ENCODE data around the gene MRPL2.

MRPL2 gene

GRCh38 chr6:43033496-43034189 is 25.6 kb downstream of the MRPL2 start:
- Mint-ChIP-seq H3K4me3 (no peak overlapping the region), H3K4me1 (no peaks in the 10 kb centered on the region), H3K27ac (peak overlapping the region; percentile 2), H3K27me3 (no peaks in the 10 kb centered on the region), H3K36me3 (peaks cover 33% of the 10 kb centered on the region), H3K9me3 (no peaks in the 10 kb centered on the region)
- DNase-seq, result no peak
- CTCF ChIA-PET, result interaction anchor here (0.8 kb wide), 1 partner anchor 22 kb away, joined by 3 read pairs; no protein-coding TSS in a partner anchor

GRCh38 chr6:43032326-43032725 is 26.9 kb downstream of the MRPL2 start:
- Mint-ChIP-seq H3K4me3 (no peak overlapping the region), H3K36me3 (peaks cover 32% of the 10 kb centered on the region), H3K27me3 (no peaks in the 10 kb centered on the region), H3K9me3 (no peaks in the 10 kb centered on the region), H3K27ac (no peak overlapping the region), H3K4me1 (no peaks in the 10 kb centered on the region)
- DNase-seq, result no peak
- CTCF ChIA-PET, result no interaction called here

- Mint-ChIP-seq H3K36me3 (peaks cover 52% of the 10 kb centered on the region), H3K27me3 (no peaks in the 10 kb centered on the region), H3K27ac (no peak overlapping the region), H3K4me3 (no peak overlapping the region), H3K9me3 (no peaks in the 10 kb centered on the region), H3K4me1 (peaks cover 4% of the 10 kb centered on the region)
- DNase-seq, result no peak
- CTCF ChIA-PET, result no interaction called here
Observed at GRCh38 chr6:43029120-43029519, 30.1 kb downstream of the MRPL2 start.

DNA sequence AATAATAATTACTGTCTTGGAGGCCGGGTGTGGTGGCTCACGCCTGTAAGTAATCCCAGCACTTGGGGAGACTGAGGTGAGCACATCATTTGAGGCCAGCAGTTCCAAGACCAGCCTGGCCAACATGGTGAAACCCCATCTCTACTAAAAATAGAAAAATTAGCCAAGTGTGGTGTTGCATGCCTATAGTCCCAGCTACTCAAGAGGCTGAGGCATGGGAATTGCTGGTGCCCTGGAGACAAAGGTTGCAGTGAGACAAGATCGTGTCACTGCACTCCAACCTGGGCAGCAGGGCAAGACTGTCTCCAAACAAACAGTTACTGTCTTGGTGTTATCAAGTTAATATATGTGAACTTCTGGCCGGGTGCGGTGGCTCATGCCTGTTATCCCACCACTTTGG is 32.9 kb downstream of the MRPL2 start:
- Mint-ChIP-seq H3K27ac (no peak overlapping the region), H3K4me1 (peaks cover 16% of the 10 kb centered on the region), H3K36me3 (peaks cover 43% of the 10 kb centered on the region), H3K9me3 (no peaks in the 10 kb centered on the region), H3K27me3 (no peaks in the 10 kb centered on the region), H3K4me3 (no peak overlapping the region)
- CTCF ChIA-PET, result no interaction called here
- no peak for DNase-seq

GRCh38 chr6:43024436-43024835 is 34.8 kb downstream of the MRPL2 start:
- CTCF ChIA-PET, result interaction anchor here (2.0 kb wide), 1 partner anchor 119 kb away, joined by 11 read pairs; no protein-coding TSS in a partner anchor
- H3K27ac Mint-ChIP-seq, result no peak overlapping the region

DNA sequence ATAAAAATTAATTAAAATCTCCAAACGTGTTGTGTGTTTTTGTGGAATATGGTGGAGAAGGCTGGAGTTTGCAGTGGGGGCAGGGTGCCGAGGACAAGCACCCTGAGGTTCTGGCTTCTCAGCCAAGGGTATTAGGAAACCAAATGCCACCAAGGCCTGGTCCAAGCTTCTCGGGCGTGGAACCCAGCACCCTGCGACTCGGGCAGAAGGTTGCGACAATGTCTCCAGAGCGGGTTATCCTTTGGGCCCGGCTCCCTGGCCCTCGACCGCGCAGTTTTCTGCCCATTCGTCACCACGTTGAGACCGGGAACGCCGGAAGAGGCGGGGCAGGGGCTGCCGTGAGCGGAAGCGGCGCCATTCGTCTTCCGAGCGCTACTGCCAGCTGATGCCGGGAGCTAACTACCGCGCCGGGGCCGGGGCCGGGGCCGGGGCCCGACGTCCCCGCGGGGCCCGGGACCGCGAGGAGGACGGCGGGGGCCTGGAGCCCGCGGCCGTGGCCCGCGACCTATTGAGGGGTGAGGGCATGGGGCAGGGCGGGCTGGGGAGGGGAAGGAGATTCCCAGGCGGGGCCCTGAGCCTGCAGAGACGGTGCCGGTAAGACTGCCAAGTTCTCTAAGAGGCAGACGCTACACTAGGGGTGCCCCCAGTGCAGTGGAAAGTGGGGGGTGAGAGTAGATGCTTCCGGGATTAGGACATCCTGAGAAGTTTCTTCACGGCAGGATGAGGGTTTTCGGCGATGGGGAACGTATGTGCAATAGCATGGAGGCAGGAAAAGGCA is 37.8 kb downstream of the MRPL2 start, which contains the start of gene RRP36:
TSS of gene RRP36 (plus strand) at position 354 of the 778 bp plus-strand sequence. CDS start at position 386, 32 bp downstream.
- Mint-ChIP-seq H3K4me1 (peaks cover 36% of the 10 kb centered on the region), H3K36me3 (peaks cover 46% of the 10 kb centered on the region), H3K27me3 (no peaks in the 10 kb centered on the region), H3K27ac (peak within 1 kb of the TSS; percentile 93), H3K4me3 (peak within 1 kb of the TSS; percentile 98), H3K9me3 (no peaks in the 10 kb centered on the region)
- peak; percentile 75 for DNase-seq
- CTCF ChIA-PET, result interaction anchor here (3.1 kb wide), 1 partner anchor 121 kb away, joined by 12 read pairs; no protein-coding TSS in a partner anchor

More at GRCh38 chr6:43024436-43024835, 34.8 kb downstream of the MRPL2 start:
- peak overlapping the region; percentile 14 for H3K4me3 Mint-ChIP-seq
- H3K27me3 Mint-ChIP-seq, result no peaks in the 10 kb centered on the region
- H3K9me3 Mint-ChIP-seq, result no peaks in the 10 kb centered on the region
- H3K36me3 Mint-ChIP-seq, result peaks cover 46% of the 10 kb centered on the region
- DNase-seq, result no peak
- peaks cover 21% of the 10 kb centered on the region for H3K4me1 Mint-ChIP-seq

DNA sequence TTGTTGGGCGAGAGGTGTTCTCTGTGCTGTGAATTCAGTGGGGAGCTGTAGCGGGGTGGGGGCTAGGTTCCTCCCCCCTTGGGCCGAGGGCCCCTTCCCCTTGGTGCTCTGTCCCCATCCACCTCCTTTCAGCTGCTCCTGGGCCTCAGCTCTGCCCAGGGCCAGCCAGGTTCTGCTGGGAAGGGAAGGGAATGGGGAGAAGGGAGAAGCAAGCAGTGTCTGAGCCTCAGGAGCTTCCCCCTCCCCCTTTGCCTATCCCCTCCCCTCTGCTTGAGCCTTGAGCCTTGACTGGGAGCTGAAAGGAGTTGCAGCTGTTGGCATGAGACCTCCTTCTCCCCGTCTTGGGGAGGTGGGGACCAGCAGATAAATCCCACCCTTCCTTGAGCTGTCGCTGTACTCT is 38.4 kb downstream of the MRPL2 start:
- H3K4me1 Mint-ChIP-seq, result peaks cover 41% of the 10 kb centered on the region
- H3K36me3 Mint-ChIP-seq, result peaks cover 44% of the 10 kb centered on the region
- CTCF ChIA-PET, result interaction anchor here (0.5 to 3.1 kb wide), 2 partner anchors 16 to 122 kb away, joined by 3 to 12 read pairs; no protein-coding TSS in a partner anchor
- no peak overlapping the region for H3K27ac Mint-ChIP-seq
- H3K4me3 Mint-ChIP-seq, result peak overlapping the region; percentile 98
- no peak for DNase-seq
- H3K27me3 Mint-ChIP-seq, result no peaks in the 10 kb centered on the region
- no peaks in the 10 kb centered on the region for H3K9me3 Mint-ChIP-seq

DNA sequence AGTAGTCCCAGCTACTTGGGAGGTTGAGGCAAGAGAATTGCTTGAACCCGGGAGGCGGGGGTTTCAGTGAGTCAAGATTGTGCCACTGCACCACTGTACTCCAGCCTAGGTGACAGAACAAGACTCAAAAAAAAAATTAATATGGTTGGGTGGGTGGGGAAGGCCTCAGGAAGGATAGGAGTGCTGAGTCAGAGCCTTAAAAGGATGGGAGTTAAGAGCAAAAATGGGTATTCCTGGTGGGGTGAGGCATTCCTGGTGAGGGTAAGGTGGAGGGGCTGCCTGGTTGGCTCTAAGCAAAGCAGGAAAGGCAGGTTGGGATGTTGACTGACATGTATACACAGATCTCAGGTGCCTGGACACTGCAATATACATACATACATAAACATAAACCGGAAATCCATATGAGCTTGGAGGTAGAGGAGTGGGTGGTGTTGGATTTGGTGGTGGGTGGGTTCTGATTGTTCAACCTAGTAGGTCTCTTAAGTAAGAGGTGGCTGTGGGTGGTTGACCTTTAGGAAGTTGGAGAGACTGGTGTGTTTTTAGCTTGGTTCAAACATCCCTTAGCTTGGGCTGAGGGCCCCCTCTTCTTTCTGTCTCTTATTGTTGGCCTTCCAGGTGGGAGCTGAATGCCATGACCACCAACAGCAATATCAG is 39.1 kb downstream of the MRPL2 start:
- Mint-ChIP-seq H3K9me3 (no peaks in the 10 kb centered on the region), H3K4me3 (peak overlapping the region; percentile 33), H3K27me3 (no peaks in the 10 kb centered on the region), H3K4me1 (peaks cover 44% of the 10 kb centered on the region), H3K36me3 (peaks cover 41% of the 10 kb centered on the region), H3K27ac (no peak overlapping the region)
- DNase-seq, result no peak
- CTCF ChIA-PET, result interaction anchor here (0.5 to 3.1 kb wide), 2 partner anchors 15 to 123 kb away, joined by 3 to 12 read pairs; no protein-coding TSS in a partner anchor

DNA sequence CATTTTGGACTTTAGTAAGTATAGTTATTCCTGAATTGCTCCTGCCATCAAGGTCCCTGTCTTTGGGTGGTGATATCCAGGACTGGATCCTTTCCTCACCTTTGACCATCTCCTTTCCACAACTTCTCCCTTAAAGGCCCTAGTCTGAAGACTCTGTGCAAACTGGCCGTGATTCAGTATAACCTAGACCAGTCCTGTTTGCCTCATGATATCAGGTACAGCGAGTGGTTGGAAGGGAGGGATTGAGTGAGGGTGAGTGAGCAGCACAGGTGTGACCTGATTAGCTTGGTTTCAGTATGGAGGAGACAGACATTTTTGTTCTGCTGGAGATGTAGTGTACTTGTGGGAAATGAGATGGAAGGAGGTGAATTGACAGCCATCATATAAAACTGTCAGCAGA is 40.1 kb downstream of the MRPL2 start:
- CTCF ChIA-PET, result interaction anchor here (3.1 kb wide), 1 partner anchor 124 kb away, joined by 12 read pairs; no protein-coding TSS in a partner anchor

DNA sequence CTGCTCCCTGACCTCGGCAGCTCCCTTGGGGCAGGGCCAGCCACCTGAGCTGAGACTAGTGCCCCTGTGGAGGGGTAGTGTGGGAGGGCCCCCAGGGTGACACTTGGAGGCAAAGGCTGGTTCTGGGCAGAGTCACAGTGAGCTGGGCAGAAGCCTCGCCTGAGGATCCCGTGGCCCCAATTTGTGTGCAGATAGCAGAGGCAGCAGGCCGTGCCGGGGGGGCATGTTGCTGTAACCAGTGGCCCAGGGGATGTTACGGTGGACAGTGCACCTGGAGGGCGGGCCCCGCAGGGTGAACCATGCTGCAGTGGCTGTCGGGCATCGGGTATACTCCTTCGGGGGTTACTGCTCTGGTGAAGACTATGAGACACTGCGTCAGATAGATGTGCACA is 42.3 kb downstream of the MRPL2 start:
- H3K36me3 Mint-ChIP-seq, result peaks cover 39% of the 10 kb centered on the region
- H3K4me3 Mint-ChIP-seq, result no peak overlapping the region
- CTCF ChIA-PET, result interaction anchor here (0.6 to 1.6 kb wide), 3 partner anchors 127 to 592 kb away, joined by 3 read pairs; no protein-coding TSS in a partner anchor
- no peak for DNase-seq
- peaks cover 56% of the 10 kb centered on the region for H3K4me1 Mint-ChIP-seq
- no peaks in the 10 kb centered on the region for H3K27me3 Mint-ChIP-seq
- H3K27ac Mint-ChIP-seq, result no peak overlapping the region
- H3K9me3 Mint-ChIP-seq, result no peaks in the 10 kb centered on the region

More for the DNA sequence above, 40.1 kb downstream of the MRPL2 start:
- H3K9me3 Mint-ChIP-seq, result no peaks in the 10 kb centered on the region
- H3K27me3 Mint-ChIP-seq, result no peaks in the 10 kb centered on the region
- H3K27ac Mint-ChIP-seq, result no peak overlapping the region
- peaks cover 48% of the 10 kb centered on the region for H3K4me1 Mint-ChIP-seq
- DNase-seq, result no peak
- peaks cover 31% of the 10 kb centered on the region for H3K36me3 Mint-ChIP-seq
- H3K4me3 Mint-ChIP-seq, result peak overlapping the region; percentile 42

- Mint-ChIP-seq H3K36me3 (peaks cover 44% of the 10 kb centered on the region), H3K4me1 (peaks cover 59% of the 10 kb centered on the region), H3K27ac (no peak overlapping the region), H3K9me3 (no peaks in the 10 kb centered on the region), H3K4me3 (peak overlapping the region; percentile 39), H3K27me3 (no peaks in the 10 kb centered on the region)
- no peak for DNase-seq
- CTCF ChIA-PET, result interaction anchor here (1.2 to 1.6 kb wide), 3 partner anchors 128 to 491 kb away, joined by 3 read pairs; partner anchors contain the start of gene DNPH1
Observed at GRCh38 chr6:43016176-43016942, 42.9 kb downstream of the MRPL2 start.

GRCh38 chr6:43014434-43014909 is 44.8 kb downstream of the MRPL2 start:
- Mint-ChIP-seq H3K27ac (peak overlapping the region; percentile 84), H3K4me1 (peaks cover 57% of the 10 kb centered on the region), H3K36me3 (peaks cover 45% of the 10 kb centered on the region), H3K27me3 (no peaks in the 10 kb centered on the region), H3K4me3 (peak overlapping the region; percentile 87), H3K9me3 (no peaks in the 10 kb centered on the region)
- DNase-seq, result no peak
- CTCF ChIA-PET, result interaction anchor here (0.9 to 1.3 kb wide), 3 partner anchors 35 to 215 kb away, joined by 3 read pairs; partner anchors contain the start of genes DNPH1 and PEX6

DNA sequence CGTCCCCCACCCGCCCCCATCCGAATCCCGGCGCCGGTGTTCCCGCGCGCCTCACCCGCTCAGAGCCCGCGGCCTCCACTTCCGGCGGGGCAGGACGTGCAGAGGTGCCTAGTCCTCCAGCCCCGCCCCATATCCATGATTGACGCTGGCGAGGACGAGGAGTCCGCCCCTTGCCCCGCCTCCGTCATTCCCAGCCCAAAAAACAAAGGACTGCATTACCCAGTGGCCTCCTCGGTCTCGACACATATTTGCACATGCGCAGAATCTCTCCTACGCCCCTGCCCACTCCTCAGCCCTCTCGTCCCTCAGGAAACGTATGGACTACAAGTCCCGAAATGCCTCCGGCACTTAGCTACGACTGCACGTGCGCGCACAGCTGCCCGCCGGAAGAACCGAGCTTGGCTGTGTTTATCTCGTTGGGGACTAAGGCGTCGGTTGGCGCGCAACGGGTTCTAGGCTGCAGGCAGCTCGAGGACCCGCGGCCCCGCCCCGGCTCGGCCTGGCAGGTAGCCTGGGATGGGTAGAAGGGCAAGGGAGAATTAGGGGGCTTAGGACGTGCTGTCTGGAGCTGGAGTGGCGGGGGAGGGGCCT is 45.3 kb downstream of the MRPL2 start, which contains the start of the genes KLHDC3 and MEA1:
TSS of gene KLHDC3 (plus strand) at position 407 of the 591 bp plus-strand sequence. CDS start 2,944 bp downstream, outside the sequence.
TSS of gene MEA1 (minus strand) at position 104 of the 591 bp plus-strand sequence. CDS start 133 bp downstream, outside the sequence.
- CTCF ChIA-PET, result interaction anchor here (0.9 to 1.8 kb wide), 4 partner anchors 30 to 41 kb away, joined by 3 to 4 read pairs (median 3); partner anchors contain the start of genes PEX6 and PPP2R5D
- Mint-ChIP-seq H3K4me1 (peaks cover 57% of the 10 kb centered on the region), H3K4me3 (peak within 1 kb of the TSS; percentile 87), H3K27me3 (no peaks in the 10 kb centered on the region), H3K36me3 (peaks cover 47% of the 10 kb centered on the region), H3K27ac (peak within 1 kb of the TSS; percentile 84), H3K9me3 (no peaks in the 10 kb centered on the region)
- DNase-seq, result peak; percentile 100

Measured in activated naive CD4-positive, alpha-beta T cell treated with anti-CD3 and anti-CD28 coated beads, Interleukin-2, amount 10 ng/mL, durations not matched to agents 7 days and 5 days (primary cell).